HFFc6 (cell line): ENCODE data around the gene DNASE2B. TPM values are rescaled to one million over a fixed set of nuclear protein-coding genes. Genes with fewer than 3 reads are reported as not detected.

ENCODE experiments used
- DNase-seq: peaks from one replicate; pipeline ENCODE4 v3.0.0-alpha.2; 2018
- H3K27ac Mint-ChIP-seq: 2 replicates; pipeline ENCODE4 v1.8.0; 2020; ENCODE audit warnings: mild to moderate bottlenecking, mixed read lengths
- H3K27me3 Mint-ChIP-seq: 2 replicates; pipeline ENCODE4 v1.8.0; 2021; ENCODE audit warnings: mild to moderate bottlenecking, moderate library complexity, mixed read lengths; ENCODE audit not compliant: insufficient read depth
- H3K36me3 Mint-ChIP-seq: 2 replicates; pipeline ENCODE4 v1.8.0; 2021; ENCODE audit warnings: low read depth, mixed read lengths
- H3K4me1 Mint-ChIP-seq: 2 replicates; pipeline ENCODE4 v1.8.0; 2020; ENCODE audit warnings: low read depth, mixed read lengths
- H3K4me3 Mint-ChIP-seq: 2 replicates; pipeline ENCODE4 v1.8.0; 2020; ENCODE audit warnings: mild to moderate bottlenecking, moderate library complexity, mixed read lengths
- H3K9me3 Mint-ChIP-seq: 2 replicates; pipeline ENCODE4 v1.8.0; 2020; ENCODE audit warnings: mild to moderate bottlenecking, mixed read lengths
- CTCF ChIP-seq: fragments of 200-600 bp; sonication (generic); IDR thresholded peaks from 2 replicates; pipeline ENCODE4 v1.5.0; 2021; ENCODE audit warnings: antibody characterized with exemption, mild to moderate bottlenecking
- long read RNA-seq: library from polyadenylated mRNA; unstranded; transcript quantifications from one replicate; pipeline ENCODE4 v2.0.0, GENCODE V29; 2019
- total RNA-seq, 6 experiments: library from RNA; stranded (reverse); fragmentation: NEBNext Ultra II Directional; extraction: Animal tissue kit (Norgen Biotek cat#: 25700); gene quantifications; 2 replicates in 1 of 6; 3 replicates in 5 of 6; pipeline ENCODE4 v1.2.3, GENCODE V29; 2021

DNASE2B gene
- total RNA-seq: not detected
- long read RNA-seq: 0 reads

- Mint-ChIP-seq H3K4me1 (peaks cover 20% of the 10 kb centered on the region), H3K9me3 (no peaks in the 10 kb centered on the region), H3K36me3 (no peaks in the 10 kb centered on the region), H3K27ac (no peak within 1 kb of the TSS), H3K27me3 (peaks cover 2% of the 10 kb centered on the region; the same call in 1 of the 2 replicates), H3K4me3 (no peak within 1 kb of the TSS)
- no peak for TF ChIP-seq CTCF
- no peak for DNase-seq
Observed at GRCh38 chr1:84398175-84399155, at the start of gene DNASE2B. TSS of gene DNASE2B (plus strand) at chr1:84398484. CDS start at chr1:84398565, 81 bp downstream.

DNA sequence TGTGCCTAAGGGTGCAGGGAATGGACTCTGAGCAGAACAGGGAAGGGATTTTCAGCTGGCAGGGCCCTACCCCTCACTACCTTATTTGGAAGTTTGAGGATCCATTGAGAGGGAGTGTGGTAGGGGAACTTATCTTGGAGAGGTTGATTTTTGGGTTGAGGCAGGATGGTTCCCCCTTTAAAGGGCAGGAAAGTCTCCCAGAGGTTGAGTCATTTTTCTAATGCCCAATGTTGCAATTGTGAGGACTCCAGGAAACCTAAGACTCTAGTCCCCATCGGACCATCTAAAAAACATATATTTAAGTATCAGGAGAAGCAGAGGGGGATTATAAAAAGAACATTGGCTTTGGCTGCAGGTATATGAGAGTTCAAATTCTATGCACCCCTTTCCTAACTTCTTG lies 49.5 kb upstream of the DNASE2B start:
- DNase-seq: no peak
- no peak overlapping the region for H3K27ac Mint-ChIP-seq
- H3K4me3 Mint-ChIP-seq: no peak overlapping the region
- H3K4me1 Mint-ChIP-seq: peaks cover 47% of the 10 kb centered on the region
- H3K27me3 Mint-ChIP-seq: no peaks in the 10 kb centered on the region; the same call in 1 of the 2 replicates
- TF ChIP-seq CTCF: no peak
- no peaks in the 10 kb centered on the region for H3K9me3 Mint-ChIP-seq
- no peaks in the 10 kb centered on the region; the same call in 1 of the 2 replicates for H3K36me3 Mint-ChIP-seq

DNA sequence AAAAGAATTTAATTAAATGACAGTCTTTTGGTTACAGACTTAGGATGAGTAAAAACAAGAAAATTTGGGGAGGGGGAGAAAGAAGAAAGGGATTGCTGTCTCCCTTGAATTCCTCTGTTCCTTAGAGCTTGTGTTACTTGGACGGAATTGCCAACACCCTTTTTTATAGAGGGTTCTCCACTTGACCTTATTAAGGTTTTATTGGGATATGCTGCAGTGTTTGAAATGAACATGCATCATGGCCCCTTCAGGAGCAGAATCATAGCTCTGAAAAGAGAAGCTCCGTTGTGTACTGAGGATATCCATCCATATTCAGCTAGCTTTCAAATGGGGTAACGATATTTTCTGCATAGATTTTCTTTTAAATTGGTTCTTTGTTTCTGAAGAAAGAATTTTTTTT lies 48.2 kb upstream of the DNASE2B start:
- Mint-ChIP-seq H3K27ac (no peak overlapping the region), H3K9me3 (no peaks in the 10 kb centered on the region), H3K4me1 (peaks cover 42% of the 10 kb centered on the region), H3K4me3 (no peak overlapping the region), H3K27me3 (no peaks in the 10 kb centered on the region; the same call in 1 of the 2 replicates), H3K36me3 (no peaks in the 10 kb centered on the region)
- TF ChIP-seq CTCF: no peak
- no peak for DNase-seq

- Mint-ChIP-seq H3K4me1 (peaks cover 42% of the 10 kb centered on the region), H3K4me3 (no peak overlapping the region), H3K9me3 (no peaks in the 10 kb centered on the region), H3K27me3 (no peaks in the 10 kb centered on the region; the same call in 1 of the 2 replicates), H3K36me3 (no peaks in the 10 kb centered on the region), H3K27ac (no peak overlapping the region)
- no peak for DNase-seq
- no peak for TF ChIP-seq CTCF
Observed at GRCh38 chr1:84350550-84350949, 47.7 kb upstream of the DNASE2B start.

DNA sequence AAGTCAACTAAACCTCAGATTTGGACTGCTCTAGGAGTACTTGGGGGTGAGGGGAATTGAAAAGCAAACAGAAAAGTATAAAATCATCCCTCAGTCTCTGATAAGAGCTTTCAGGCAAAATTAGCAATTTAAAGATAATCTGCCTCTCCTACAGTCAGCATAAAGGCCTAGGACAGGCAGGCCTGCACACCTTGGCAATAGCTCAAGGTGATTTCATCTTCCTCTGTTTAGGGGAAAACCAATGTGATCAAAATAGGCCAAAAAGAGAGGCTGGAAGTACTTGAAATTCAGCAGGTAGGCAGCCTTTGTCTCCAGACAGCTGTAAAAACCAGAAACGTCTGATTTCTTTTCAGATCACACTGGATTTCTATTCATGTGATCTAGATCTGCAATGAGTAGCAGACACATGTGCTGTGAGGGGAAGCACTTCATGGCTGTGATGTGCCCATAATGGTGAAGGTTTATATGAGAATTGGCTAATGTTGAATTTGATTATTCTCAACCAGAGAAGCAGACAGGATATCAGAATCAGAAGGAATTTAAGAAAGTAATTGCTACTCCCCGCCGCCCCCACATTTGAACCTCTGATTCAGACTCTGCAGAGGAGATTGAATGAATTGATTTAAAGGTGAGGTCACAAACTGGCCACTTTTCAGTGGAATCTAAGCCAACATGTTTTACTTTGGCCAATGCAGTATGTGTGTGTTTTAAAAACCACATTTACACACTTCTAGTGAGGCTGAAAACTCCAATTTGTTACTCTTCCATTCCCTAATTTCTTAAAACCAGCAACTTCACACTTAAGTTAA lies 45.8 kb upstream of the DNASE2B start:
- peaks cover 37% of the 10 kb centered on the region for H3K4me1 Mint-ChIP-seq
- TF ChIP-seq CTCF: no peak
- peak overlapping the region; percentile 5; the same call in 1 of the 2 replicates for H3K27ac Mint-ChIP-seq
- H3K9me3 Mint-ChIP-seq: no peaks in the 10 kb centered on the region
- no peak for DNase-seq
- peaks cover 6% of the 10 kb centered on the region; the same call in 1 of the 2 replicates for H3K36me3 Mint-ChIP-seq
- no peaks in the 10 kb centered on the region; the same call in 1 of the 2 replicates for H3K27me3 Mint-ChIP-seq
- no peak overlapping the region for H3K4me3 Mint-ChIP-seq
